GM23338 (cell line): ENCODE measurements around the gene MAD2L1BP.

Experiments
- CTCF ChIP-seq, 2 experiments: fragments of 200-600 bp in 1 of 2; sonication (generic) in 1 of 2; conservative IDR thresholded peaks; 2 replicates each; pipeline versions ENCODE4 v1.5.1 to v1.6.1; 2016 to 2017; ENCODE audit warnings: antibody characterized with exemption in 2 of 2, low read depth in 2 of 2, mild to moderate bottlenecking in 2 of 2, moderate library complexity in 1 of 2
- EZH2 ChIP-seq: fragments of 200-600 bp; sonication (generic); IDR thresholded peaks from one replicate; pipeline ENCODE4 v1.8.0; 2017; ENCODE audit warnings: antibody characterized with exemption, mild to moderate bottlenecking, low read depth; ENCODE audit not compliant: unreplicated experiment

- TF ChIP-seq CTCF (conservative IDR thresholded peaks at IDR 0.05; ENCODE audit: low read depth in 2 of 2) (no peak), EZH2 (no peak)
Observed at GRCh38 chr6:43613721-43614395, 21.8 kb upstream of the MAD2L1BP start.
